ENCODE results near the gene ZNF81. TPM values are rescaled to one million over a fixed set of nuclear protein-coding genes. Genes with fewer than 3 reads are reported as not detected.
"Not testable (repeated sequence)": the region's sequence is repeated elsewhere in the genome, so short reads cannot be mapped to it uniquely, and the experiment has no call there.

The ZNF81 gene
- total RNA-seq, 4 donors from 2014 or later = 3.5 to 6.3 (median 4.8) TPM

GRCh38 chrX:47941423-47941822 is 104.7 kb downstream of the ZNF81 start:
- TF ChIP-seq, protein P1, sequence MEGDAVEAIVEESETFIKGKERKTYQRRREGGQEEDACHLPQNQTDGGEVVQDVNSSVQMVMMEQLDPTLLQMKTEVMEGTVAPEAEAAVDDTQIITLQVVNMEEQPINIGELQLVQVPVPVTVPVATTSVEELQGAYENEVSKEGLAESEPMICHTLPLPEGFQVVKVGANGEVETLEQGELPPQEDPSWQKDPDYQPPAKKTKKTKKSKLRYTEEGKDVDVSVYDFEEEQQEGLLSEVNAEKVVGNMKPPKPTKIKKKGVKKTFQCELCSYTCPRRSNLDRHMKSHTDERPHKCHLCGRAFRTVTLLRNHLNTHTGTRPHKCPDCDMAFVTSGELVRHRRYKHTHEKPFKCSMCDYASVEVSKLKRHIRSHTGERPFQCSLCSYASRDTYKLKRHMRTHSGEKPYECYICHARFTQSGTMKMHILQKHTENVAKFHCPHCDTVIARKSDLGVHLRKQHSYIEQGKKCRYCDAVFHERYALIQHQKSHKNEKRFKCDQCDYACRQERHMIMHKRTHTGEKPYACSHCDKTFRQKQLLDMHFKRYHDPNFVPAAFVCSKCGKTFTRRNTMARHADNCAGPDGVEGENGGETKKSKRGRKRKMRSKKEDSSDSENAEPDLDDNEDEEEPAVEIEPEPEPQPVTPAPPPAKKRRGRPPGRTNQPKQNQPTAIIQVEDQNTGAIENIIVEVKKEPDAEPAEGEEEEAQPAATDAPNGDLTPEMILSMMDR (IDR thresholded peaks at IDR 0.05) = no peak
- no peak for TF ChIP-seq POLR2A (IDR thresholded peaks at IDR 0.05)
- no peak for DNase-seq (ENCODE audit: low spot score in 2 of 2)
- H3K4me3 ChIP-seq (ENCODE audit: low read depth, poor library complexity, severe bottlenecking) = no peak overlapping the region
- WGBS, 2 donors = 49 to 86% methylated on average over 4 of the region's 4 CpGs
- intact Hi-C loops (cut with DNase I; ENCODE audit: low total_unique reads) = no loop called here

GRCh38 chrX:47955295-47955694 is 118.6 kb downstream of the ZNF81 start:
- intact Hi-C loops (cut with DNase I; ENCODE audit: low total_unique reads); DNase-seq (ENCODE audit: low spot score in 2 of 2); H3K4me3 ChIP-seq (ENCODE audit: low read depth, poor library complexity, severe bottlenecking): not testable (repeated sequence)
- 86 to 87% methylated on average over 3 to 7 of the region's 7 CpGs for WGBS, 2 donors

GRCh38 chrX:47956016-47956415 is 119.3 kb downstream of the ZNF81 start:
- intact Hi-C loops (cut with DNase I; ENCODE audit: low total_unique reads) = no loop called here
- TF ChIP-seq POLR2A (IDR thresholded peaks at IDR 0.05) = no peak
- TF ChIP-seq, protein P1 (IDR thresholded peaks at IDR 0.05) = no peak
- H3K4me3 ChIP-seq (ENCODE audit: low read depth, poor library complexity, severe bottlenecking) = no peak overlapping the region
- WGBS, 2 donors = 85 to 88% methylated on average over 5 to 13 of the region's 13 CpGs
- DNase-seq (ENCODE audit: low spot score in 2 of 2) = no peak

- DNase-seq (ENCODE audit: low spot score in 2 of 2); H3K4me3 ChIP-seq (ENCODE audit: low read depth, poor library complexity, severe bottlenecking); intact Hi-C loops (cut with DNase I; ENCODE audit: low total_unique reads): not testable (repeated sequence)
- WGBS, 2 donors = 82 to 83% methylated on average over 3 to 4 of the region's 4 CpGs
Measured at GRCh38 chrX:47958206-47958605, 121.5 kb downstream of the ZNF81 start.

- TF ChIP-seq, protein P1 (IDR thresholded peaks at IDR 0.05) = no peak
- no peak for TF ChIP-seq POLR2A (IDR thresholded peaks at IDR 0.05)
- 31 to 48% methylated on average over 4 of the region's 4 CpGs for WGBS, 2 donors
- no peak overlapping the region for H3K4me3 ChIP-seq (ENCODE audit: low read depth, poor library complexity, severe bottlenecking)
- no peak for DNase-seq (ENCODE audit: low spot score in 2 of 2)
- intact Hi-C loops (cut with DNase I; ENCODE audit: low total_unique reads) = no loop called here
Measured at GRCh38 chrX:47958761-47959342, 122.2 kb downstream of the ZNF81 start.

DNA sequence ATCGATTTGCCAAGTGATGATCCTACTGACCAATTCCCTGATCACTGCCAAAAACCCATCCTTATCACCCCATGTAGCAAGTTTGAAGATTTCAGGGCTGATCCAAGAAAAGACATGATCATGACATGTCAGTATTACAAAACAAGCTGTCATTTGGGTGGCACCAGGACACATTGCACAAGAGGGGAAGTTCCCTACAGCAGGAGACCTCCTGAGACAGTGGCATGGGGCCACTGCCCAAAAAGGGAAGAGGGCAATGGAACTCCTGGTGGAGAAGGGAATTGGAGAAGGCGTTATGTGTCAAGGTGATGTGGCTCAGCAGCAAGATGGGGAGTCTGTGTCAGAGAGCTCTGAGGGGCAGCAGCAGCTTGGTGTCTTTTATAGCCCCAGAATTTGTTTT is 123.7 kb downstream of the ZNF81 start:
- DNase-seq (ENCODE audit: low spot score in 2 of 2) = no peak
- 53 to 73% methylated on average over 2 of the region's 2 CpGs for WGBS, 2 donors
- TF ChIP-seq, protein P1 (IDR thresholded peaks at IDR 0.05) = no peak
- no peak for TF ChIP-seq POLR2A (IDR thresholded peaks at IDR 0.05)

DNA sequence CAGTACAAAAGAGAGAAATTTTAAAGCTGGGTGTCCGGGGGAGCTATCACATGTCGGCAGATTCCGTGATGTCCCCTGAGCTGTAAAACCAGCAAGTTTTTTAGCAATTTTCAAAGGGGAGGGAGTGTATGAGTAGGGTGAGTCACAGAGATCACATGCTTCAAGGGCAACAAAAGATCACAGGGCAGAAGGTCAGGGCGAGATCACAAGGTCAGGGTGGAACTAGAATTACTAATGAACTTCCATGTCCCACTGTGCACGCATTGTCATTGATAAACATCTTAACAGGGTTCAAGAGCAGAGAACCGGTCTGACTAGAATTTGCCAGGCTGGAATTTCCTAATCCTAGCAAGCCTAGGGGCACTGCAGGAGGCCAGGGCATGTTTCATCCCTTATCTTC is 125.1 kb downstream of the ZNF81 start:
- 73 to 77% methylated on average over 6 of the region's 6 CpGs for WGBS, 2 donors
- not testable (repeated sequence) for DNase-seq (ENCODE audit: low spot score in 2 of 2)

More for the DNA sequence above, 123.7 kb downstream of the ZNF81 start:
- no peak overlapping the region for H3K4me3 ChIP-seq (ENCODE audit: low read depth, poor library complexity, severe bottlenecking)
- intact Hi-C loops (cut with DNase I; ENCODE audit: low total_unique reads) = no loop called here

GRCh38 chrX:47965526-47965925 is 128.8 kb downstream of the ZNF81 start:
- intact Hi-C loops (cut with DNase I; ENCODE audit: low total_unique reads); H3K4me3 ChIP-seq (ENCODE audit: low read depth, poor library complexity, severe bottlenecking); DNase-seq (ENCODE audit: low spot score in 2 of 2): not testable (repeated sequence)
- 82 to 96% methylated on average over 14 of the region's 14 CpGs for WGBS, 2 donors

More for the DNA sequence above, 125.1 kb downstream of the ZNF81 start:
- H3K4me3 ChIP-seq (ENCODE audit: low read depth, poor library complexity, severe bottlenecking); intact Hi-C loops (cut with DNase I; ENCODE audit: low total_unique reads): not testable (repeated sequence)
